ENCODE data around the gene SPTBN5.

The SPTBN5 gene

GRCh38 chr15:41865490-41866055 lies 28.3 kb downstream of the SPTBN5 start:
- no peak for FAIRE-seq

- FAIRE-seq: no peak
These were observed 31.2 kb downstream of the SPTBN5 start for GRCh38 chr15:41862515-41863116.

- FAIRE-seq: no peak
These were observed 32.0 kb downstream of the SPTBN5 start for GRCh38 chr15:41861736-41862356.

- no peak for FAIRE-seq
These were observed 33.6 kb downstream of the SPTBN5 start for GRCh38 chr15:41860049-41860828.

- no peak for FAIRE-seq
These were observed 35.1 kb downstream of the SPTBN5 start for GRCh38 chr15:41858756-41859155.

- FAIRE-seq: no peak
These were observed 36.5 kb downstream of the SPTBN5 start for GRCh38 chr15:41857316-41857715.

- FAIRE-seq: no peak
These were observed 37.1 kb downstream of the SPTBN5 start for GRCh38 chr15:41856716-41857115.

GRCh38 chr15:41856262-41856661 lies 37.6 kb downstream of the SPTBN5 start:
- FAIRE-seq: no peak

- no peak for FAIRE-seq
These were observed 38.4 kb downstream of the SPTBN5 start for GRCh38 chr15:41855261-41855961.

- no peak for FAIRE-seq
These were observed 39.4 kb downstream of the SPTBN5 start for GRCh38 chr15:41854443-41854842.

- FAIRE-seq: no peak
These were observed 40.0 kb downstream of the SPTBN5 start for GRCh38 chr15:41853831-41854230.

GRCh38 chr15:41852736-41853590 lies 40.9 kb downstream of the SPTBN5 start:
- no peak for FAIRE-seq

GRCh38 chr15:41851755-41852370 lies 42.0 kb downstream of the SPTBN5 start:
- FAIRE-seq: no peak

GRCh38 chr15:41851167-41851523 lies 42.7 kb downstream of the SPTBN5 start:
- no peak for FAIRE-seq

GRCh38 chr15:41850482-41851166 lies 43.2 kb downstream of the SPTBN5 start:
- no peak for FAIRE-seq

GRCh38 chr15:41849861-41850260 lies 44.0 kb downstream of the SPTBN5 start:
- no peak for FAIRE-seq

GRCh38 chr15:41849204-41849603 lies 44.6 kb downstream of the SPTBN5 start:
- FAIRE-seq: no peak

GRCh38 chr15:41848631-41849030 lies 45.2 kb downstream of the SPTBN5 start:
- FAIRE-seq: no peak

- FAIRE-seq: no peak
These were observed 45.9 kb downstream of the SPTBN5 start for GRCh38 chr15:41847981-41848380.

GRCh38 chr15:41847206-41847605 lies 46.6 kb downstream of the SPTBN5 start:
- no peak for FAIRE-seq

- no peak for FAIRE-seq
These were observed 49.0 kb downstream of the SPTBN5 start for GRCh38 chr15:41844814-41845213.

Measured in A204.1 (cell line).